PC-9 (cell line): ENCODE data around the gene OR8G1.

Experiments used
- CTCF ChIP-seq: fragments of 200-600 bp; sonication (generic); conservative IDR thresholded peaks from 2 replicates; pipeline ENCODE4 v1.6.1; 2017; ENCODE audit warnings: mixed run types, antibody characterized with exemption, mild to moderate bottlenecking, moderate library complexity
- EZH2 ChIP-seq: fragments of 200-600 bp; sonication (generic); IDR thresholded peaks from 2 replicates; pipeline ENCODE4 v1.8.0; 2017; ENCODE audit warnings: antibody characterized with exemption, low read depth

GRCh38 chr11:124238512-124238911, 2.4 kb upstream of the OR8G1 start:
- TF ChIP-seq CTCF (no peak), EZH2 (no peak)
